Stomach (tissue), 9 donors: ENCODE results near the gene MRPL53. TPM values are rescaled to one million over a fixed set of nuclear protein-coding genes. Genes with fewer than 3 reads are reported as not detected.

ENCODE experiments used
- DNase-seq, 2 donors: peaks; one replicate each; pipeline versions ENCODE4 v3.0.0 to v3.0.0-alpha.2; 2013 to 2019
- H3K27ac ChIP-seq, 5 donors: fragments of 200-600 bp in 4 of 5; sonication (generic) in 4 of 5; one replicate each; pipeline ENCODE4 v1.5.1; 2013 to 2019; ENCODE audit warnings: mild to moderate bottlenecking in 1 of 5, moderate library complexity in 1 of 5
- H3K27me3 ChIP-seq, 3 donors: fragments of 200-600 bp; sonication (generic); one replicate each; pipeline ENCODE4 v1.5.1; 2017 to 2019; ENCODE audit warnings: mixed run types in 1 of 3
- H3K36me3 ChIP-seq, 4 donors: fragments of 200-600 bp; sonication (generic); 1 replicate in 3 of 4; 2 replicates in 1 of 4; pipeline ENCODE4 v1.5.1; 2016 to 2019
- H3K4me1 ChIP-seq, 4 donors: fragments of 200-600 bp; sonication (generic); one replicate each; pipeline ENCODE4 v1.5.1; 2016 to 2019
- H3K4me3 ChIP-seq, 4 donors: fragments of 200-600 bp; sonication (generic) in 3 of 4; one replicate each; pipeline ENCODE4 v1.5.1; 2016 to 2019; ENCODE audit warnings: mild to moderate bottlenecking in 1 of 4
- H3K9me3 ChIP-seq, 4 donors: fragments of 200-600 bp; sonication (generic); one replicate each; pipeline ENCODE4 v1.5.1; 2016 to 2019
- CTCF ChIP-seq, 7 experiments: fragments of 450-650 bp in 4 of 7; fragments of 200-600 bp in 3 of 7; sonication (generic) in 3 of 7; IDR thresholded peaks; one replicate each; pipeline ENCODE4 v1.5.1; 2016 to 2019; ENCODE audit warnings: antibody characterized with exemption in 7 of 7, control low read depth in 2 of 7, mild to moderate bottlenecking in 1 of 7
- EP300 ChIP-seq: sonication (generic); formaldehyde crosslinking; IDR thresholded peaks from one replicate; pipeline ENCODE4 v1.6.1; 2017; ENCODE audit warnings: antibody characterized with exemption
- POLR2A ChIP-seq, 4 donors: fragments of 450-650 bp; IDR thresholded peaks; one replicate each; pipeline ENCODE4 v1.6.1; 2016; ENCODE audit warnings: antibody characterized with exemption in 4 of 4, control low read depth in 2 of 4, mild to moderate bottlenecking in 1 of 4, moderate library complexity in 1 of 4
- POLR2AphosphoS5 ChIP-seq, 3 donors: sonication (generic); formaldehyde crosslinking; IDR thresholded peaks; one replicate each; pipeline ENCODE4 v1.6.1; 2016; ENCODE audit warnings: antibody characterized with exemption in 3 of 3
- WGBS, 5 donors: extraction: QIAGEN DNeasy Blood & Tissue Kit in 3 of 5; methylation state at CpG; one replicate each; pipeline versions ENCODE4 v1.1.5 to v1.1.7; 2013 to 2018; 5-methylcytosine and 5-hydroxymethylcytosine counted together
- intact Hi-C: fragments of 100-400 bp; cut with DNase I; formaldehyde crosslinking; loops from one replicate; pipeline ENCODE4 v1.15.1; 2023; ENCODE audit warnings: low total_unique reads
- polyA plus RNA-seq, 3 donors: library from polyadenylated mRNA; stranded (reverse); fragments of 200-250 nt; gene quantifications; one replicate each; pipeline ENCODE4 v1.2.3, GENCODE V29; 2013
- total RNA-seq, 5 donors: library from RNA; depleted of rRNA; stranded (reverse); fragments of >200 nt; gene quantifications; one replicate each; pipeline versions ENCODE4 v1.1.0 to v1.2.3, GENCODE V29; 2014 to 2016
- donor health status: healthy with polysubstance abuse.
- donor health status: Bipolar disorder and iron deficiency.
- donor health status: healthy.

The MRPL53 gene
- total and polyA plus RNA-seq, 8 donors = 4.6 to 335 (median 81.3) TPM

GRCh38 chr2:74499940-74500577, 27.6 kb upstream of the MRPL53 start:
- peak overlapping the region in 2 of 4 donors; percentile 40 to 42 for H3K4me3 ChIP-seq
- no peak for TF ChIP-seq POLR2A (IDR thresholded peaks at IDR 0.05)
- no peak for TF ChIP-seq EP300
- no peak for TF ChIP-seq POLR2AphosphoS5 (IDR thresholded peaks at IDR 0.05)
- TF ChIP-seq CTCF (IDR thresholded peaks at IDR 0.05) = no peak
- peaks cover 0 to 77% (median 30%) of the 10 kb centered on the region in 3 donors for H3K27me3 ChIP-seq
- DNase-seq = no peak
- 58 to 73% (median 69%) methylated on average over 14 to 15 of the region's 15 CpGs for WGBS, 5 donors
- H3K27ac ChIP-seq = no peak overlapping the region
- H3K9me3 ChIP-seq = no peaks in the 10 kb centered on the region
- intact Hi-C loops = no loop called here
- peaks cover 2 to 8% (median 6%) of the 10 kb centered on the region in 4 donors for H3K36me3 ChIP-seq
- H3K4me1 ChIP-seq = peaks cover 52 to 68% (median 65%) of the 10 kb centered on the region in 4 donors

GRCh38 chr2:74499267-74499939, 26.9 kb upstream of the MRPL53 start, which contains the start of gene LBX2:
LBX2 (minus strand) TSS chr2:74499603; CDS start chr2:74499537, 66 bp downstream.
- peak within 1 kb of the TSS in 2 of 5 donors; percentile 45 to 51 for H3K27ac ChIP-seq

GRCh38 chr2:74498500-74499266, 26.2 kb upstream of the MRPL53 start:
- peaks cover 4 to 10% (median 8%) of the 10 kb centered on the region in 4 donors for H3K36me3 ChIP-seq
- TF ChIP-seq CTCF (IDR thresholded peaks at IDR 0.05) (no peak), POLR2AphosphoS5 (IDR thresholded peaks at IDR 0.05) (no peak), EP300 (no peak), POLR2A (IDR thresholded peaks at IDR 0.05) (no peak)
- 2 to 3% (median 2%) methylated on average over 39 to 41 of the region's 41 CpGs for WGBS, 5 donors
- H3K9me3 ChIP-seq = no peaks in the 10 kb centered on the region
- intact Hi-C loops = no loop called here
- H3K27me3 ChIP-seq = peaks cover 0 to 71% (median 30%) of the 10 kb centered on the region in 3 donors
- peak; percentile 40 to 57 for DNase-seq
- peak overlapping the region in 2 of 5 donors; percentile 45 to 51 for H3K27ac ChIP-seq
- H3K4me3 ChIP-seq = peak overlapping the region; percentile 26 to 56 (median 41)
- peaks cover 41 to 54% (median 52%) of the 10 kb centered on the region in 4 donors for H3K4me1 ChIP-seq

More at GRCh38 chr2:74499267-74499939, 26.9 kb upstream of the MRPL53 start, which contains the start of gene LBX2:
- intact Hi-C loops = no loop called here
- no peaks in the 10 kb centered on the region for H3K9me3 ChIP-seq
- H3K4me3 ChIP-seq = peak within 1 kb of the TSS; percentile 26 to 56 (median 41)
- H3K36me3 ChIP-seq = peaks cover 0 to 4% (median 2%) of the 10 kb centered on the region in 4 donors
- peaks cover 48 to 61% (median 58%) of the 10 kb centered on the region in 4 donors for H3K4me1 ChIP-seq
- TF ChIP-seq CTCF (IDR thresholded peaks at IDR 0.05) = no peak
- no peak for TF ChIP-seq EP300
- TF ChIP-seq POLR2AphosphoS5 (IDR thresholded peaks at IDR 0.05) = no peak
- TF ChIP-seq POLR2A (IDR thresholded peaks at IDR 0.05) = no peak
- DNase-seq = peak in 1 of 2 donors; percentile 56
- H3K27me3 ChIP-seq = peaks cover 0 to 77% (median 30%) of the 10 kb centered on the region in 3 donors
- 7 to 14% (median 8%) methylated on average over 35 to 65 of the region's 65 CpGs for WGBS, 5 donors
